Astrocyte of the spinal cord (primary cell): ENCODE measurements around the gene CFAP99.
"Not testable (repeated sequence)": the region's sequence is repeated elsewhere in the genome, so short reads cannot be mapped to it uniquely, and the experiment has no call there.

Experiments used
- DNase-seq: peaks from one replicate; pipeline ENCODE4 v3.0.0; 2011; ENCODE audit warnings: low read depth, low spot score
- H3K4me3 ChIP-seq: 2 replicates; pipeline ENCODE4 v1.5.1; 2011; ENCODE audit warnings: low read depth, mild to moderate bottlenecking, low read length, moderate library complexity
- in situ Hi-C: cut with HindIII; loops from 2 replicates; pipeline ENCODE4 v1.10.0; 2017; ENCODE audit warnings: low sequenced_read_pairs
- TF ChIP-seq, protein P1 (sequence below): IDR thresholded peaks from 2 replicates; pipeline ENCODE4 v1.5.1; 2012; ENCODE audit warnings: low read depth, mild to moderate bottlenecking, low read length, inconsistent platforms

The CFAP99 gene

DNA sequence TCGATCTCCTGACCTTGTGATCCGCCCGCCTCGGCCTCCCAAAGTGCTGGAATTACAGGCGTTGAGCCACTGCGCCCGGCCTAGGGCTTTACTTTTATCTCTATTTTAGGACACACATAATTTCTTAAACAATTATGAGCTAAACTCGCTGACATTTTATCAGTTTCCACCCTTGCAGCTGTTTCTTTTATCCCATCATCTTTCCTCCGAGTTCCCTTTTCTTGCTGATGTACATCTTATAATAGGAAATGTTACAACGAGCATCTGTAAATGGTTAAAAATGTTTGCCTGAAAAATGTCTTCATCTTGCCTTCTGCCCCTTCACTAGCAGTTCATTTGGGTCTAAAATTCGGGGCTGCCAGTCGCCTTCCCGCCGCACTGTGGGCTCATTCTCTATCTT, 41.5 kb upstream of the CFAP99 start:
- no peak for DNase-seq
- TF ChIP-seq, protein P1, sequence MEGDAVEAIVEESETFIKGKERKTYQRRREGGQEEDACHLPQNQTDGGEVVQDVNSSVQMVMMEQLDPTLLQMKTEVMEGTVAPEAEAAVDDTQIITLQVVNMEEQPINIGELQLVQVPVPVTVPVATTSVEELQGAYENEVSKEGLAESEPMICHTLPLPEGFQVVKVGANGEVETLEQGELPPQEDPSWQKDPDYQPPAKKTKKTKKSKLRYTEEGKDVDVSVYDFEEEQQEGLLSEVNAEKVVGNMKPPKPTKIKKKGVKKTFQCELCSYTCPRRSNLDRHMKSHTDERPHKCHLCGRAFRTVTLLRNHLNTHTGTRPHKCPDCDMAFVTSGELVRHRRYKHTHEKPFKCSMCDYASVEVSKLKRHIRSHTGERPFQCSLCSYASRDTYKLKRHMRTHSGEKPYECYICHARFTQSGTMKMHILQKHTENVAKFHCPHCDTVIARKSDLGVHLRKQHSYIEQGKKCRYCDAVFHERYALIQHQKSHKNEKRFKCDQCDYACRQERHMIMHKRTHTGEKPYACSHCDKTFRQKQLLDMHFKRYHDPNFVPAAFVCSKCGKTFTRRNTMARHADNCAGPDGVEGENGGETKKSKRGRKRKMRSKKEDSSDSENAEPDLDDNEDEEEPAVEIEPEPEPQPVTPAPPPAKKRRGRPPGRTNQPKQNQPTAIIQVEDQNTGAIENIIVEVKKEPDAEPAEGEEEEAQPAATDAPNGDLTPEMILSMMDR: no peak
- no peak overlapping the region for H3K4me3 ChIP-seq
- in situ Hi-C loops: no loop called here

DNA sequence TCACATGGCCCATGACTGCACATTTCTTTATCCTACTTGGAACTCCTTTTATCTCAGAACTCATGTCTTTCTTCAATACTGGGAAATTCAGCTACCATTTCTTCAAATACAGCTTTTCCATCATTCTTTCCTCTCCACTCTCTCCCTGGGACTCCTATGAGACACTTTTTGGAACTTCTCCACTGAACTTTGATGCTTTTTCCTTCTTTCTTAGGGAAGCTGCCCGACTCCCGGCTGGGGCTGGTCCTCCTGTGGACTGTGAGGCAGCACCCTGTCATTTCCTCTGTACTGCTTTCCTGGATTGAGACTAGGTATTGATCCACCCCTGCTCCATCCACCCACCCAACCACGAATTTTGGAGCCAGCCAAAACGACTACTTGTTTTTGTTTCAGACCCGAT, 40.4 kb upstream of the CFAP99 start:
- no peak overlapping the region for H3K4me3 ChIP-seq
- no peak for DNase-seq
- in situ Hi-C loops: no loop called here
- TF ChIP-seq, protein P1: no peak

DNA sequence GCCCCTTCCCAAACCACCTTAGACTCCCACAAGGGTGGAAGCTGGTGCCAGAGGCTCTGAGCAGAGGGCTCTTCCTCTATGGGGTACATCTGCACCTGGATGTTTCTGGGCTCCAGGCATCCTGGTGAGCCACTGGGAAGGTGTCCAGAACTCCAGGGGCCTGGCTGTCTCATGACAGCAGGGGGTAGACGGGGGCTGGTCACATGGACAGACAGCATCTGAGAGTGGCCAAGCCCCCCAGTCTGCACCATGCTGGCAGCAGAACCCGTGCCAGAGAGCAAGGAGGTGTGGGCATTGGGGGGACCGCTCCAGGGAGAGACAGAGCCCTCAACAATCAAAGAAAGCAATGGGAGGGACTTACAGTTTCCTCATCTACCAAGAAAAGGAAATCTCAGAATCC, 39.9 kb upstream of the CFAP99 start:
- TF ChIP-seq, protein P1: no peak
- H3K4me3 ChIP-seq: no peak overlapping the region
- in situ Hi-C loops: no loop called here
- DNase-seq: no peak

DNA sequence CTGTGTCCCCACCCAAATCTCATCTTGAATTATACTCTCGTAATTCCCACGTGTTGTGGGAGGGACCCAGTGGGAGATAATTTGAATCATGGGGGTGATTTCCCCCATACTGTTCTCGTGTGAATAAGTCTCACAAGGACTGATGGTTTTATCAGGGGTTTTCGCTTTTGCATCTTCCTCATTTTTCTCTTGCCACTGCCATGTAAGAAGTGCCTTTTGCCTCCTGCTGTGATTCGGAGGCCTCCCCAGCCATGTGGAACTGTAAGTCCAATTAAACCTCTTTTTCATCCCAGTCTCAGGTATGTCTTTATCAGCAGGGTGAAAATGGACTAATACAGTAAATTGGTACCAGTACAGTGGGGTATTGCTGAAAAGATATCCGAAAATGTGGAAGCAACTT, 38.2 kb upstream of the CFAP99 start:
- DNase-seq, in situ Hi-C loops, H3K4me3 ChIP-seq: not testable (repeated sequence)

DNA sequence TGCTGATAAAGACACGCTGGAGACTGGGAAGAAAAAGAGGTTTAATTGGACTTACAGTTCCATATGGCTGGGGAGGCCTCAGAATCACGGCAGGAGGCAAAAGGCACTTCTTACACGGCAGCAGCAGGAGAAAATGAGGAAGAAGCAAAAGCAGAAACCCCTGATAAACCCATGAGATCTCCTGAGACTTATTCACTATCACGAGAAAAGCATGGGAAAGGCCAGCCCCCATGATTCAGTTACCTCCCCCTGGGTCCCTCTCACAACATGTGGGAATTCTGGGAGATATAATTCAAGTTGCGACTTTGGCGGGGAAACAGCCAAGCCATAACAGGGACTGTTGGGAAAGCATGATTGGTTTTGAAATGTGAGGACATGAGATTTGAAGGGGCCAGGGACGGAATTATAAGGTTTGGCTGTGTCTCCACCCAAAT, 36.0 kb upstream of the CFAP99 start:
- DNase-seq, in situ Hi-C loops, H3K4me3 ChIP-seq: not testable (repeated sequence)

DNA sequence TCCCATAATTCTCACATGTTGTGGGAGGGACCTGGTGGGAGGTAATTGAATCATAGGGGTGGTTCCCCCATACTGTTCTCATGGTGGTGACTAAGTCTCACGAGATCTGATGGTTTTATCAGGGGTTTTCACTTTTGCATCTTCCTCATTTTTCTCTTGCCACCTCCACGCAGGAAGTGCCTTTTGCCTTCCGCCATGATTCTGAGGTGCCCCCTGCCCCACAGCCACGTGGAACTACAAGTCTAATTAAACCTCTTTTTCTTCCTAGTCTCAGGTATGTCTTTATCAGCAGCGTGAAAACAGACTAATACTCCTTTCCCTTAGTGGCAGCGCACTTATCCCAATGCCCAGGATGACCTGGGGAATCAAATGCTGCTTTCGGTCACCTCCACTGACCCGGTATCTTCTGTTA, 35.5 kb upstream of the CFAP99 start:
- H3K4me3 ChIP-seq, DNase-seq, in situ Hi-C loops: not testable (repeated sequence)

DNA sequence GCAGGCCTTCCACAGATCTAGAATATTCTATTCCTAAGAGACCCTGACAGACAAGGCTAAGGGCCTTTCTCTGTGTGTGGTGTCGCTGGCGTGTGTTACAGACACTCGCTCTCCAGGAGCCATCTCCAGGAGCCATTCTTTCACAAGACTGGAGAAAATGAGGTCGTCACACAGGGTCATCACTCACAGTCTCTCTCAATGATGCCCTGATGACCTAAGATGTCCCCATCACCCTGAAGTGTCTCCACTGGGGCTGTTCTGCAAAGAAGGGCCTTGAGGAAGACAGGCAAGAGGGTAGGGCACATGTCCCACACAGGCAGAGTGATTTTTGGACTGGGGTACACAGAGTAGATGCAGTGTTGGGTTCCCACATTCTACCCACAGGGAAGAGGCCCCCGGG, 35.0 kb upstream of the CFAP99 start:
- in situ Hi-C loops: no loop called here
- no peak for DNase-seq
- TF ChIP-seq, protein P1: no peak
- H3K4me3 ChIP-seq: no peak overlapping the region

DNA sequence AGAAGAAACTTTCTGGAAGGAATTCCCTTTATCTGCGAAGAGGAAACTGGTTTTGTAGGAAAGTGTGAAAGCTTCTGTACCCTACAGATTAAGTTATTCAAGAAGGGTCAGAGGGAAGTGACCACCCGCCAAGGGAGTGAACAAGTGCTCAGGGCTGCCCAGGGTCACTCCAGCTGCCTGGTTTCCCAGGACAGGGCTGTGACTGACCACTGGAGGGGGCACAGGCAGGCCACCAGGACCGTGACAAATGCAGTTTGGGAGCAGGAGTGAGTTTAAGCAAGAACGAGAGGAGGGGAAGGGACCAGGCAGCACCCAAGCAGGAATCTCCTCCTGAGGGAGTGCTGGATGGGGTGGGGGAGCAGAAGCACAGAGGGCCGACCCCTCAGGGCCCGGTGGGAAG, 34.5 kb upstream of the CFAP99 start:
- TF ChIP-seq, protein P1: no peak
- in situ Hi-C loops: no loop called here
- H3K4me3 ChIP-seq: no peak overlapping the region
- no peak for DNase-seq
